ENCODE measurements around the gene BSND. TPM values are rescaled to one million over a fixed set of nuclear protein-coding genes. Genes with fewer than 3 reads are reported as not detected.
A peak's percentile ranks its signal among the peaks of the same experiment; 100 is the strongest.

The BSND gene
- total and polyA plus RNA-seq, 2 experiments from 2014 or later = not detected

DNA sequence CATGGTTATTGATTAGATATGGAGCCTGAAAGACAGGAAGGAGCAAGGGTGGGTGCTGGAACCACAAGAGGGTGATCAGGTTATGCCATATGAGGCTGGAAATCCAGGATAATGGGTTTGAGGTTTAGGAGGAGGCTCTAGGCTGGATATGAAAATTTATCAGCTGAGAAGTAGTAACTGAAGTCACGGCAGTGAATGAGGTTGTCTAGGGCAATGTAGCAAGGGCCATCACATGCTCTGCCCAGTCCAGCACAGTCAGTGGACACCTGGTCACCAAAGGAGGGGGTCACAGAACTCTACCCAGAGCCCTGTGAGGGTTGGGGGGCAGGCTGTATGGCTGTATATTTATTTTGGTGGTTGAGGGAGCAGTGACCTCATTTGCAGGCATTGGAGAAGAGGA, 28.9 kb upstream of the BSND start:
- no peak for DNase-seq (ENCODE audit: low read depth in 1 of 2, low spot score in 1 of 2)
- H3K9me3 ChIP-seq (ENCODE audit: low read depth) = no peaks in the 10 kb centered on the region
- no peaks in the 10 kb centered on the region for H3K27me3 ChIP-seq
- H3K36me3 ChIP-seq = no peaks in the 10 kb centered on the region
- no peaks in the 10 kb centered on the region for H3K4me1 ChIP-seq (ENCODE audit: low read depth)
- H3K27ac ChIP-seq = no peak overlapping the region
- H3K4me3 ChIP-seq = no peak overlapping the region
- TF ChIP-seq CTCF (IDR thresholded peaks at IDR 0.05; ENCODE audit: low read depth, low read length) = no peak

DNA sequence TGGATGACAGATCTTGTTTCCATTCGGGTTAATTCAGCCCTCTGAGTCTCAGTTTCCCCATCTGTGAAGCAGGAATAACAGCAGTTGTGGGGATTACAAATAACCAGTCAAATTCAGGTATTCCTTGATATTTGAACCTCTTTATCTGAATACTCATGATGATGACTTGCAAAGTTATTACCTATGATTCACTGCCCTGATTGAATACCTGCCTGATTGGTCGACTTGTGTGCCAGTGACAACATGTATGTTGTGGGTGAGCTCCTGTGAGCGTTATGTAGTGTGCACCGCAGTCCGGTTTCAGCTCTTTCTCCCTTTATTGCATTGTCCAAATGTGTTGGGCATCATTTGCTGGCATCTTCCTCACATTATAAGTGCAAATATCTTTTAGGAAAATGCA, 27.8 kb upstream of the BSND start:
- no peaks in the 10 kb centered on the region for H3K9me3 ChIP-seq (ENCODE audit: low read depth)
- no peak for TF ChIP-seq CTCF (IDR thresholded peaks at IDR 0.05; ENCODE audit: low read depth, low read length)
- no peak overlapping the region for H3K4me3 ChIP-seq
- no peak for DNase-seq (ENCODE audit: low read depth in 1 of 2, low spot score in 1 of 2)
- no peak overlapping the region for H3K27ac ChIP-seq
- no peaks in the 10 kb centered on the region for H3K4me1 ChIP-seq (ENCODE audit: low read depth)
- peaks cover 2% of the 10 kb centered on the region for H3K27me3 ChIP-seq
- H3K36me3 ChIP-seq = no peaks in the 10 kb centered on the region

DNA sequence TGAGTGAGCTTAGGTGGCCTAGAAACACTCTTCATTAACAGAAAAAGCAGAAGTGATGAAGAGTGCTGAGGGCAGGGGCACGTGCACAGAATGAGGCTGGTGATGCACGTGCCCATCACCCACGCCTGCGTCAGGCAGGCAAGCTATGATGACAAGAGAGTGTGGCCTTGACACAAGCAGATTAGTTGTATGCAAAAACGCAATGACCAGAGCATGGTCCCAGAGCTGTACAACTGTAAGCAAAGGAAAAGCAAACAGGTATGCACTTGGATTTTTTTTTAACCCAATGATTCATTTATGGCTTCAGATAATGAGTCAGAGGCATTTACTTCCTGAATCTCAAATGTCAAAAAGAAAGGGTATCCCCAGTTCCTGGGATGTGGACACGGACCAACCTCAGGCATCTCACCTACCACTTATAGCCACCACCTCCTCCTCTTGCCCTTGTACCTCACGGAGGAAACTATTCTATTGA, 27.4 kb upstream of the BSND start:
- TF ChIP-seq CTCF (IDR thresholded peaks at IDR 0.05; ENCODE audit: low read depth, low read length) = no peak
- no peak overlapping the region for H3K27ac ChIP-seq
- no peaks in the 10 kb centered on the region for H3K9me3 ChIP-seq (ENCODE audit: low read depth)
- H3K4me1 ChIP-seq (ENCODE audit: low read depth) = no peaks in the 10 kb centered on the region
- no peaks in the 10 kb centered on the region for H3K36me3 ChIP-seq
- H3K4me3 ChIP-seq = no peak overlapping the region
- no peak for DNase-seq (ENCODE audit: low read depth in 1 of 2, low spot score in 1 of 2)
- H3K27me3 ChIP-seq = peaks cover 4% of the 10 kb centered on the region

GRCh38 chr1:54972436-54972835, 26.3 kb upstream of the BSND start:
- H3K36me3 ChIP-seq = no peaks in the 10 kb centered on the region
- H3K27me3 ChIP-seq = peaks cover 4% of the 10 kb centered on the region
- no peaks in the 10 kb centered on the region for H3K9me3 ChIP-seq (ENCODE audit: low read depth)
- H3K4me3 ChIP-seq = no peak overlapping the region
- no peak for TF ChIP-seq CTCF (IDR thresholded peaks at IDR 0.05; ENCODE audit: low read depth, low read length)
- DNase-seq (ENCODE audit: low read depth in 1 of 2, low spot score in 1 of 2) = no peak
- H3K27ac ChIP-seq = no peak overlapping the region
- no peaks in the 10 kb centered on the region for H3K4me1 ChIP-seq (ENCODE audit: low read depth)

DNA sequence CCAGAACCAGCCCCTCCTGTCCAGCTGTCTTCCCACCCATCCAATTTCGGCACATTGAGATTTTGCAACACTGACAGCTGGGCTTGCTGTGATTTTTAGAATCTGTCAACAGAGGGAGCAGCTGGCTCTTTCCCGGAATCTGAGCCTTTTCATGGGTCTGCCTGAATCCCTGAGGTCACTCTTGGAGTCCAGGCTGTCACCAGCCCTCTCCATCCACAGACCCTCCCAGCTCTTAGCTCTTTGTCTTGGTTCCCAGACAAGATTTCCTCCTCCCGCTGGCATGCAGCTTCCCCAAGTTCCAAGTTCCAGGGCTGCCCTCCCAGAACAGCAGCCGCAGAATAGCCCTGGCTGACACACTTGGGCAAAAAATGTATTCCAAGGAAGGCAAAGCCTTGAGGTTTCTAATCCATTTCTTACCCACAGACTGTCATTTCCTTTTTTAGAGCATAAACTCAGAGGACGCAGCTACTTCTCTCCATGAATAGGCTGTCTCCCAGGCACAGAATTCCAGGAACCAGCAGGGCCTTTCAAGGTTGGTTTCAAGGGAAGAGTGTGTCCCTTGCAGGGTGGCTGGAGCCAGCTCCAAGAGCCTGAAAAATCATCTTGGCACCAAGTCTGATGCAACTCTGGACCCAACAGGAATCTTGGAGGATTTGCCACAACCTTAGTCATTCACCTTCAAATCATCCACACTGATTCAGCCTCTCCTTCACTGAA, 25.4 kb upstream of the BSND start:
- DNase-seq (ENCODE audit: low read depth in 1 of 2, low spot score in 1 of 2) = peak; percentile 63 to 64
- Histone ChIP-seq H3K9me3 (ENCODE audit: low read depth) (no peaks in the 10 kb centered on the region), H3K36me3 (no peaks in the 10 kb centered on the region), H3K27me3 (peaks cover 6% of the 10 kb centered on the region), H3K4me3 (no peak overlapping the region), H3K4me1 (ENCODE audit: low read depth) (no peaks in the 10 kb centered on the region), H3K27ac (no peak overlapping the region)
- TF ChIP-seq CTCF (IDR thresholded peaks at IDR 0.05; ENCODE audit: low read depth, low read length) = peak; percentile 63
